ENCODE results near the gene CCDC149. TPM values are rescaled to one million over a fixed set of nuclear protein-coding genes. Genes with fewer than 3 reads are reported as not detected.

Gene CCDC149
- total RNA-seq, 1 donor, result 12.3 TPM

DNA sequence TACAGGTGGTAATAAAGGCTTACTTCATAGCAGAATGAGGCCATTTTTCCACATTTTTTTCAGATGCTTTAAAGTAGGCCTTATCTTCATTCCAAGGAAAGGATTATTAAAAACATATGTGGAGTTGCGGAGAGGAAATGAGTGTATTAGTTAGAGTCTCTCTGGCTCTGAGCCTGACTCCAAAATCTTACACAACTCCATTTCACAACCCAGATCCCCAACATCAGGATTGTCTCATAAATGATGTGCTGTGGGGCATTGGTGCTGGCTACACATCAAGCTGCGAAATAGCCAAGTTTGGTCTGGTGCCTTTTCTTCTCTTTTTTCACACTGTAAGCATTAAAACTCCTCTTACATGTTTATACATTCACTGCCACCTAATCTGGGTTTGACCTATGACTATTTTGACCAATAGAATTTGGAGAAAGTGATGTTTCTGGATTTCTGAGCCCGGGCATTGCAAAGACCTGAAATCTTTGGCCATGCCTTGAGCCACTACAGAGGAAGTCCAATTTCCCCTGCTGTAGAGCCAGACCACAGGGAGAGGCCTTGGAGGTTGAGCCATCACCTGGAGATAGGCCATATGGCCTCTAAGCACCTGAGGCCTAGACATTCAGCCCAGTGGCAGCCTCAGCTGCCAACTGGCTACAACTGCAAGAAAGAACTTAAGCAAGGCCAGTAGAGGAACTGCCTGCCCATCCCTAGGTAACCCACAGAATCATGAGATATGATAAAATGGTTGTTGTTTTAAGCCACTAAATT, 134.2 kb downstream of the CCDC149 start:
- TF ChIP-seq, protein P1, sequence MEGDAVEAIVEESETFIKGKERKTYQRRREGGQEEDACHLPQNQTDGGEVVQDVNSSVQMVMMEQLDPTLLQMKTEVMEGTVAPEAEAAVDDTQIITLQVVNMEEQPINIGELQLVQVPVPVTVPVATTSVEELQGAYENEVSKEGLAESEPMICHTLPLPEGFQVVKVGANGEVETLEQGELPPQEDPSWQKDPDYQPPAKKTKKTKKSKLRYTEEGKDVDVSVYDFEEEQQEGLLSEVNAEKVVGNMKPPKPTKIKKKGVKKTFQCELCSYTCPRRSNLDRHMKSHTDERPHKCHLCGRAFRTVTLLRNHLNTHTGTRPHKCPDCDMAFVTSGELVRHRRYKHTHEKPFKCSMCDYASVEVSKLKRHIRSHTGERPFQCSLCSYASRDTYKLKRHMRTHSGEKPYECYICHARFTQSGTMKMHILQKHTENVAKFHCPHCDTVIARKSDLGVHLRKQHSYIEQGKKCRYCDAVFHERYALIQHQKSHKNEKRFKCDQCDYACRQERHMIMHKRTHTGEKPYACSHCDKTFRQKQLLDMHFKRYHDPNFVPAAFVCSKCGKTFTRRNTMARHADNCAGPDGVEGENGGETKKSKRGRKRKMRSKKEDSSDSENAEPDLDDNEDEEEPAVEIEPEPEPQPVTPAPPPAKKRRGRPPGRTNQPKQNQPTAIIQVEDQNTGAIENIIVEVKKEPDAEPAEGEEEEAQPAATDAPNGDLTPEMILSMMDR (IDR thresholded peaks at IDR 0.05; ENCODE audit: extremely low read depth, low read depth, low read length), result no peak
- Histone ChIP-seq H3K4me3 (ENCODE audit: insufficient read depth, low read length) (no peak overlapping the region), H4K20me1 (ENCODE audit: insufficient read depth, low read length) (no peaks in the 10 kb centered on the region), H3K27me3 (ENCODE audit: insufficient read depth, low read length) (no peaks in the 10 kb centered on the region), H3K9me3 (ENCODE audit: low read depth, low read length) (no peaks in the 10 kb centered on the region), H3K4me1 (ENCODE audit: insufficient read depth, low read length) (peaks cover 50% of the 10 kb centered on the region), H3K27ac (ENCODE audit: low read depth, low read length) (peak overlapping the region; percentile 64), H2AFZ (ENCODE audit: low read length) (no peak overlapping the region), H3K36me3 (ENCODE audit: insufficient read depth, low read length) (no peaks in the 10 kb centered on the region), H3K4me2 (ENCODE audit: insufficient read depth, low read length) (peak overlapping the region; percentile 27), H3K79me2 (ENCODE audit: insufficient read depth, low read length) (no peaks in the 10 kb centered on the region)
- DNase-seq (ENCODE audit: insufficient read length, low spot score, missing footprints), result peak; percentile 32

DNA sequence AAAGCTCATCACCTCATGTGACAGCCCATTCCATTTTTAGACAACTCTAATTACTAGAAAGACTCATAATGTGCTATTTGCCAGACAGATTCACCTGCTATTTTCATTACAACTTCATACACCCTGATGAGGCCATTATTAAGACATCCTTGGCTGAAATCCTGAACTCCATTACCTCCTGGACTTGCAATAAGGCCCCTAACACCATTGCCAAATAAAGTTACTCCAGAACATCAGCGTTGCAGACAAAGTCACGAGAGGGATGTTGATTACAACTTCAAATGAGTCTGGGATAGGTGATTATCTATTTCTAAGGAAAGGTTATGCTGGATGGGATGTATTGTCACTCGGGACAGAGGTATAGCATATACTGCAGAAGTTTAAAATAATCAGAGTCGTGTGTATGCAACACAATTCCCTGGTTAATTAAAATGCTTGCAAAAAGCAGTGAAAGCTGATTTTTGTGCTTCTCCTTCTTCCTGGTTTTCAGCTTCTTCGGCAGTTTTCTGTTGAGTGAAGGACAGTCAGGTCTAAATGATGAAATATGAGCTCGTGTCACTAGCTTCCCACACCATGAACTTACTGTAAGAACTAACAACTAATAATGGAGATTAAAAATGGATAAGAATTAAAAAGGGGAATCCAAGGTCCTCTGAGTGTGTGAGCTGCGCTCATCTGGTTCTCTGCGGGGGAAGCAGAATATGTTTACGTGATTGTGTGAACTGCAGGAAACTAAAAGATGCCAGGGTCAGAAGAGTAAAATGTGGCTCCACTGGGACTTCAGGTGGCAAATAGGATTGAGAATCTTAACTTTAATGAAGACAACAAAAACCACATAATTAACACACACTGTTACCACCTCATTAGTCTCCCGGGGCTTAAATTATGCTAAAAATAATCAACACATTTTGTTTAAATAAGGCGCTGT, 135.0 kb downstream of the CCDC149 start:
- Histone ChIP-seq H3K4me3 (ENCODE audit: insufficient read depth, low read length) (no peak overlapping the region), H3K79me2 (ENCODE audit: insufficient read depth, low read length) (no peaks in the 10 kb centered on the region), H4K20me1 (ENCODE audit: insufficient read depth, low read length) (no peaks in the 10 kb centered on the region), H2AFZ (ENCODE audit: low read length) (no peak overlapping the region), H3K36me3 (ENCODE audit: insufficient read depth, low read length) (no peaks in the 10 kb centered on the region), H3K27me3 (ENCODE audit: insufficient read depth, low read length) (no peaks in the 10 kb centered on the region), H3K9me3 (ENCODE audit: low read depth, low read length) (no peaks in the 10 kb centered on the region), H3K27ac (ENCODE audit: low read depth, low read length) (peak overlapping the region; percentile 64), H3K4me2 (ENCODE audit: insufficient read depth, low read length) (peak overlapping the region; percentile 27), H3K4me1 (ENCODE audit: insufficient read depth, low read length) (peaks cover 50% of the 10 kb centered on the region)
- TF ChIP-seq, protein P1 (IDR thresholded peaks at IDR 0.05; ENCODE audit: extremely low read depth, low read depth, low read length), result no peak
- no peak for DNase-seq (ENCODE audit: insufficient read length, low spot score, missing footprints)

DNA sequence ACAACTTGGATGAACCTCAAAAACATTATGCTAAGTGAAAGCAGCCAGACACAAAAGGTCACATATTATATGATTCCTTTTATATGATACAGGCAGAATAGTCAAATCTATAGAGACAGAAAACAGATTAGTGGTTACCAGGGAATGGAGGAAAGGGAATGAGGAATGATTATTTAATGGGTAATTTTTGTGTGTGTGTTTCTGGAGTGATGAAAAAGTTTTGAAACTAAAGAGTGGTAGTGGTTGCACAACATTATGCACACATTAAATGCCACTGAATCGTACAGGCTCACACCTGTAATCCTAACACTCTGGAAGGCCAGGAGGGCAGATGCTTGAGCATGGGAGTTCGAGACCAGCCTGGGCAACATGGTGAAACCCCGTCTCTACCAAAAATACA, 137.1 kb downstream of the CCDC149 start:
- peaks cover 40% of the 10 kb centered on the region for H3K4me1 ChIP-seq (ENCODE audit: insufficient read depth, low read length)
- no peaks in the 10 kb centered on the region for H4K20me1 ChIP-seq (ENCODE audit: insufficient read depth, low read length)
- no peaks in the 10 kb centered on the region for H3K9me3 ChIP-seq (ENCODE audit: low read depth, low read length)
- peak overlapping the region; percentile 33 for H3K27ac ChIP-seq (ENCODE audit: low read depth, low read length)
- TF ChIP-seq, protein P1 (IDR thresholded peaks at IDR 0.05; ENCODE audit: extremely low read depth, low read depth, low read length), result no peak
- H3K27me3 ChIP-seq (ENCODE audit: insufficient read depth, low read length), result no peaks in the 10 kb centered on the region
- H3K4me3 ChIP-seq (ENCODE audit: insufficient read depth, low read length), result no peak overlapping the region
- no peaks in the 10 kb centered on the region for H3K36me3 ChIP-seq (ENCODE audit: insufficient read depth, low read length)
- no peak overlapping the region for H3K4me2 ChIP-seq (ENCODE audit: insufficient read depth, low read length)
- no peak for DNase-seq (ENCODE audit: insufficient read length, low spot score, missing footprints)
- H2AFZ ChIP-seq (ENCODE audit: low read length), result no peak overlapping the region
- H3K79me2 ChIP-seq (ENCODE audit: insufficient read depth, low read length), result no peaks in the 10 kb centered on the region

All from osteoblast (primary cell).